A549 treated with CpdA at 1 μM for 4 hours (cell line): ENCODE data around the gene RGL2. TPM values are rescaled to one million over a fixed set of nuclear protein-coding genes. Genes with fewer than 3 reads are reported as not detected.

Source experiments
- total RNA-seq: library from RNA; stranded (reverse); fragments of 200-300 nt; extraction: Qiagen RNA extraction; gene quantifications from 5 replicates; pipeline ENCODE4 v1.2.3, GENCODE V29; 2022; ENCODE audit warnings: low read depth

Gene RGL2, protein sequence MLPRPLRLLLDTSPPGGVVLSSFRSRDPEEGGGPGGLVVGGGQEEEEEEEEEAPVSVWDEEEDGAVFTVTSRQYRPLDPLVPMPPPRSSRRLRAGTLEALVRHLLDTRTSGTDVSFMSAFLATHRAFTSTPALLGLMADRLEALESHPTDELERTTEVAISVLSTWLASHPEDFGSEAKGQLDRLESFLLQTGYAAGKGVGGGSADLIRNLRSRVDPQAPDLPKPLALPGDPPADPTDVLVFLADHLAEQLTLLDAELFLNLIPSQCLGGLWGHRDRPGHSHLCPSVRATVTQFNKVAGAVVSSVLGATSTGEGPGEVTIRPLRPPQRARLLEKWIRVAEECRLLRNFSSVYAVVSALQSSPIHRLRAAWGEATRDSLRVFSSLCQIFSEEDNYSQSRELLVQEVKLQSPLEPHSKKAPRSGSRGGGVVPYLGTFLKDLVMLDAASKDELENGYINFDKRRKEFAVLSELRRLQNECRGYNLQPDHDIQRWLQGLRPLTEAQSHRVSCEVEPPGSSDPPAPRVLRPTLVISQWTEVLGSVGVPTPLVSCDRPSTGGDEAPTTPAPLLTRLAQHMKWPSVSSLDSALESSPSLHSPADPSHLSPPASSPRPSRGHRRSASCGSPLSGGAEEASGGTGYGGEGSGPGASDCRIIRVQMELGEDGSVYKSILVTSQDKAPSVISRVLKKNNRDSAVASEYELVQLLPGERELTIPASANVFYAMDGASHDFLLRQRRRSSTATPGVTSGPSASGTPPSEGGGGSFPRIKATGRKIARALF
- 12.4 to 15.7 TPM (median 13.9 TPM) in 5 replicates for total RNA-seq

DNA sequence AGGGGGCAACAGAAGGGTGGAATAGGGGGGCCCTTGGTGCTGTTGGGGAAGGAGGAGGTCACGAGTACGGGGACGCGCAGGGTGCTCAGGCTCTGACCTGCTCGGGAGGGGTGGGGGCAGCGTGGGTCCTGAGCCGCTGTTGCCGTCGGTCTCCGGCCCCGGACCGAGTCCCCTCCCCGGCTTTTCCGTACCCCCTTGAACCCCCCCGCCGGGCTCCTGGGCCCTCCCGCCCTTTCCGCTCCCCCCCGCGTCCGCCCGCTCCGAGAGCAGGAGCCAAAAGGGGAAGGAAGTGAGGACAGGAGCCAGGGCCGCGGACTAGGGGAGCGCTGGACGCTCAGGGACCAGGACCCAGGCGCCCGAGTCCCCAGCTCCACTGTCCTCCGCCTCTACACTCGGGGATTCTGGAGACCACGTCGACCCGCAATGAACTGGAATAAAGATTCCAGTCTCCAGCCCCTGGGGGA lies at the start of gene RGL2:
Gene RGL2 (minus strand): TSS at position 170 of the 464 bp plus-strand sequence. CDS start 332 bp downstream, outside the sequence.

DNA sequence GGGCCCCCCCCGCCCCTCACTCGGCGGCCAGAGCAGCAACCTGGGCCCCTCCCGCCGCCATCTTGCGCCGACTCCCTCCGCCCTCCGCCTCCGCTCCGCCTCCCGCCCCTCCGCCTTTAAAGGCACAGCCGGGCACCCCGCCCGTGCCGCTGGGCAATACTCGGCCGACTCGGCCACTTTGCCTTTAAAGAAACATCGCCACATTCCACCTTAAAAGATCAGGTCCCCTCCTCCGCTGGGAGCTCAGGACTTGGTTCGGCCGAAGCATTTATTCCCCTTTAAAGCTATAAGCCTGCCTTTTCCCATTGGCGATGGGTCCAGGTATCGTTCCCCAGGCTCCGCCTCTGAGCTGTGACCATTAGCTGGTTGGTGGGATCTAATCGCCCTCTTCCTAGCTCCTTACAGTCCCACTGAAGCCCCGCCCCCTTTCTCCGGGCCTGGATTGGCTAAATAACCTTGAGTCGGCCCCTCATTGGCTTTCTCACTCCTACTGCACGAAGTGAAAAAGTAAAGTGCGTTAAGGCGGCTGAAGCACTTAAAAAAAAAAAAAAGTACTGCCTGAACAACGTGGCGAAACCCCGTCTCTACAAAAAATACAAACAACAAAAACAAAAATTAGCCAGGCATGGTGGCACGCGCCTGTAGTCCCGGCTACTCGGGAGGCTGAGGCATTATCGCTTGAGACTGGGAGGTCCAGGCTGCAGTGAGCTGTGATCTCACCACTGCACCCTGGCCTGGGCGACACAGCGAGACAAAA lies 19.1 kb upstream of the RGL2 start, which contains the start of gene ZBTB22:
Gene ZBTB22 (minus strand): TSS at position 76 of the 757 bp plus-strand sequence. CDS start 828 bp downstream, outside the sequence.

DNA sequence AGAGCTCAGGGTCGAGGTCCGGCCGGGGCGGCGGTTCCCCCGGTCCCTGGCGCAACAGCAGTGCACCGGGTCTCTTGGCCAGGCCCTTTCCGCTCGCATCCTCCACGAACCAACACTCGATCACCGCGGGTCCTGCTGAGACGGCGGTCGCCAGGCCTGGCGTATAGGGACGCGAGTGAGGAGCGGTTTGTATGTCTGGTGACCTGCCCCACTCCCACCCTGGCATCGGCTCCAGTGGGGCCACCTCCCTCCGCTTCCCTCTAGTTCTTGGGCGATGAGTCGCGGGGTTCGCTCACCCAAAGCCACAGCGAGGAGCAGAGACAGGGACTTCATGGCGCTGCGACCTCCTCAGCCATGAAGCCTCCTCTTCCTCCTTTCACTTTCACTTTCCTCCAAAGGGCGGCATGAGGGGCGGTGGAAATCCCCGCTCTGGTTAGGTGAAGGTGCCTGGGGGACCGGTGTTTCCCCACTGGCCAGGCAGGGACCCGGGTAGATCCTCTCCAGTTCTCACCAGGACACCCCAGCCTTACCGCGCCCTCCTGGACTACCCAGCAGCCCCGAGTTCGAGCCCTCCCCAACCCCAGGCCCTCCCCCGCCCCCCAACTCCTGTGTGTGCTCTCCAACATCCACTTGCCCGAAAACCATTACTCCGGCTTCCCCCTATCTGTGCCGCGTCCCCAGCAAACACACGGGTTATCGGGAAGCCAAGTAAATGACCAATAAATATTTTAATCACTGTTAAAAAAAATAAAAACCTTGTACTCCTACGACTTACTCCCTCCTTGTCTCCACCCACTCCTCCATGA lies 15.2 kb upstream of the RGL2 start, which contains the start of gene TAPBP:
Gene TAPBP (minus strand): TSS at position 370 of the 806 bp plus-strand sequence. CDS start 37 bp downstream, at position 333.

DNA sequence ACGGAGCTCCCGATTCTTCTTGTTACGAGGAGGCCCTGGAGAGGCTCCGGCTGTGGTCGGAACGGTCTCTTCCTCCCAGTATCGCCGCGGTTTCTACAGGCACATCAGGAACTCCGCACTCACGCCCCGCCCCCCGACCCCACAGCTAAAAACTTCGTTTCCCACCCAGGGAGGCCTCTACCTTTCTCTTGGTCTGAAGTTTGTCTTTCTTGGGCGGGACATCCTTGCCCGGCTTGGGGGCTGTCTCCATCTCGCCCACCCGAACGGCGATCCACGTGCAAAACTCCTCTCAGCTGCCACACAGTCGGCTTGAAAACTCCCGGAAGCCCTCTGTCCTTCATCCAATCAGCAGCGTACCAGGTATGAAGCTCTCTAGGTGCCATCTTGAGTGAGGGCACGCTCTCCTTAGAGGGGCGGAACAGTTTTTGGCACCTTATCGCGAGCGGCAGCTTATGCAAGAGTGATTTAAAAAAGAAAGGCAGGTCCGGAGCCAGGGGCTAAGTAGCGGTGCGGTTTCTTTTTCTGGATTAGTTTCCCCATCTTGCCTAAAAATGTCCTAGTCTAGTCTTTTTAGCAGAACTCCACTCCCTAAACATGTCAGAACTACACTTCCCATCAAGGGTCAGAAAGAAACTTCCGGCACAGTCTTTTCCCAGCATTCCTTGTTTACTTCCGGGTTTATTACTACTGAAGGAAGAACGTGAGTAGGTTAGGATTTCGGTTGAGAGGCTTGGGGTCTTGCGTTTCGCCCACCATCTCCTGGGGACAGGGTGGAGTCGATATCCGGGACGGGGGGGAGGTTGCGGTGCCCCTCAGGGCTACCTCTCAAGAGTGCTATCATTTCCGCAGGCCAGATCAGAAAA lies 9.6 kb downstream of the RGL2 start, which contains the start of the genes PFDN6 and WDR46:
Gene PFDN6 (plus strand): TSS at position 681 of the 863 bp plus-strand sequence. CDS start 256 bp downstream, outside the sequence.
Gene WDR46 (minus strand): TSS at position 319 of the 863 bp plus-strand sequence. CDS start 69 bp downstream, at position 250.

DNA sequence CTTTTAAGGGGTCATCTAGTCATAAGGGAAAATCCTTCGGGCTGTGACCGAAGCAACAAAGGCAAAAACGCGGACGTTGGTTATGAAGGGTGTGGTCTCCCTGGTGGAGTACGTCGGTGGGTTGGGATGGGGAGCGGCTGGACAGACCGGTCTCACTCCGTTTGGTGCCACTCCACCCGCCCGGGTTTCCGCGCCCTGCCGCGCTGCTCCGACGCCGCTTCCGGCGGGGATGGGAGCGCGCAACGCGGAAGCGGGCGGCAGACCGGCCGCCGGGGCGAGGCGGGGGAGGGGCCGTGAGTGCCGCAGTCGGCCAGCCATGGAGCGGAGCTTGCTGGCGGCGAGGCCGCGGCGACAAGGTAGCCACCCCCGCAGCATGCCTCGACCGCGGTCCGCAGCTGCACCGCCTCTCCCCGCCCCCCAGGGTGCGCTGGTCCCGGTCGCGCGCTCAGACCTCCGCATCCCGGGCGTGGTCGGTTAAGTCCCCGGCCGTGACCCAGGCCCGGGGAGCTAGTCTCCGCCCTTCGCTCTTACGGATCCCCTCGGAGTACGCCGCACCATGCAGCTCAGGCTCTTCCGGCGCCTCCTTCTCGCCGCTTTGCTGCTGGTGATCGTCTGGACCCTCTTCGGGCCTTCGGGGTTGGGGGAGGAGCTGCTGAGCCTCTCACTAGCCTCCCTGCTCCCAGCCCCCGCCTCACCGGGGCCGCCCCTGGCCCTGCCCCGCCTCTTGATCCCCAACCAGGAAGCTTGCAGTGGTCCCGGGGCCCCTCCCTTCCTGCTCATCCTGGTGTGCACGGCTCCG lies 21.7 kb downstream of the RGL2 start, which contains the start of gene B3GALT4:
Gene B3GALT4 (plus strand): TSS at position 260 of the 799 bp plus-strand sequence. CDS start 297 bp downstream, at position 557.

DNA sequence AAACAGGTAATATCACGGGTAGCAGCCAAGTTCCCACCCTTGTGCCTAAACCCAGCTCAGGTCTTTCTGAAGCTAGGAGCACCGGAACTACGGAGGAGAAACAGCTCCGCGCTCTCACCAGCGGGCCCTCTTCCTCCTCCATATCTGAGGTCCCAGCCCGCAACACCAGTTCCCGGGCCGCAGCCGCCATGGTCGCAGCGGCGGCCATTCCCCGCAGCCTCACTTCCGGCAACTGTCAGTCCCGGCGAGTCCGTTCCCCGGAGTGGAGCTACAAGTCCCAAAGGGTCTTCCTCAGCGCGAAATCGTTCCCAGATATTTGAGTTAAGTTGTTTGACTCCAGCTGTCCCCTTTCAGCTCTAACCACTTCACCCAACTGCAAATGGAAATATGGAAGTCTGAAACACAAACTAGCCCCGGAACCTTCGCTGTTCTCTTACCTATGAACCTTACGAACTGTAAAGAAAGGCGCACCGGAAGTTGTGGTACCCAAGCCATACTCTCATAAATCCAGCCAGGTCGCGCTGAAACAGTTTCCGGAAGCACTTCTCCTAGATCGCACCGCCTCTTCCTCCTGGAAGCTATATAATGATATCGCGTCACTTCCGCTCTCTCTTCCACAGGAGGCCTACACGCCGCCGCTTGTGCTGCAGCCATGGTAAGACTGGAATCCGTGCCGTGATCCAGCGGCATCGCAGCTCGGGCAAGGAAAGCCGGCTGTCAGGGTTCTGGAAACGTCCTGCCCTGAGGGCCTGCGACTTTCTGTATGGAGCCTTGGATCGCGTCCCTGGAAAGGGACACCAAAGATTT lies 27.1 kb downstream of the RGL2 start, which contains the start of the genes RPS18 and VPS52:
Gene RPS18 (plus strand): TSS at position 608 of the 807 bp plus-strand sequence. CDS start 45 bp downstream, at position 653.
Gene VPS52 (minus strand): TSS at position 409 of the 807 bp plus-strand sequence. CDS start 201 bp downstream, at position 208.

Other genes with a start within 250 kb of the RGL2 start
- not detected in 5 replicates for gene HLA-DPA1, start 225.3 kb downstream of the RGL2 start, total RNA-seq
- gene HLA-DPB1, start 223.0 kb downstream of the RGL2 start, total RNA-seq: not detected in 5 replicates
- 0.76 to 1.2 TPM (median 0.82 TPM) in 5 replicates for gene COL11A2, start 106.5 kb downstream of the RGL2 start, total RNA-seq
- gene RXRB, start 98.3 kb downstream of the RGL2 start, total RNA-seq: 17.7 to 24.3 TPM (median 22.1 TPM) in 5 replicates
- gene SLC39A7, start 98.1 kb downstream of the RGL2 start, total RNA-seq: 115 to 124 TPM (median 121 TPM) in 5 replicates
- gene HSD17B8, start 94.3 kb downstream of the RGL2 start, total RNA-seq: 13.2 to 15.8 TPM (median 14.3 TPM) in 5 replicates
- 18.0 to 27.4 TPM (median 24.9 TPM) in 5 replicates for gene RING1, start 90.4 kb downstream of the RGL2 start, total RNA-seq
- 14.6 to 18.9 TPM (median 17.0 TPM) in 5 replicates for gene VPS52, start 27.1 kb downstream of the RGL2 start, total RNA-seq
- 2,487 to 2,796 TPM (median 2,684 TPM) in 5 replicates for gene RPS18, start 26.9 kb downstream of the RGL2 start, total RNA-seq
- gene B3GALT4, start 21.8 kb downstream of the RGL2 start, total RNA-seq: 0.38 to 0.72 TPM (median 0.55 TPM) in 5 replicates
- gene WDR46, start 9.7 kb downstream of the RGL2 start, total RNA-seq: 54.6 to 65.6 TPM (median 56.1 TPM) in 5 replicates
- gene PFDN6, start 9.3 kb downstream of the RGL2 start, total RNA-seq: 103 to 126 TPM (median 110 TPM) in 5 replicates
- 36.9 to 47.0 TPM (median 40.6 TPM) in 5 replicates for gene TAPBP, start 15.1 kb upstream of the RGL2 start, total RNA-seq
- gene ZBTB22, start 18.8 kb upstream of the RGL2 start, total RNA-seq: 2.5 to 4.2 TPM (median 3.8 TPM) in 5 replicates
- gene DAXX, start 24.0 kb upstream of the RGL2 start, total RNA-seq: 36.0 to 45.0 TPM (median 38.2 TPM) in 5 replicates
- 40.9 to 46.6 TPM (median 43.1 TPM) in 5 replicates for gene KIFC1, start 92.9 kb upstream of the RGL2 start, total RNA-seq
- 14.1 to 20.9 TPM (median 18.6 TPM) in 5 replicates for gene PHF1, start 112.1 kb upstream of the RGL2 start, total RNA-seq
- 172 to 231 TPM (median 211 TPM) in 5 replicates for gene CUTA, start 119.2 kb upstream of the RGL2 start, total RNA-seq
- gene SYNGAP1, start 121.1 kb upstream of the RGL2 start, total RNA-seq: 3.9 to 6.9 TPM (median 4.9 TPM) in 5 replicates
- gene ZBTB9, start 155.6 kb upstream of the RGL2 start, total RNA-seq: 11.6 to 12.5 TPM (median 11.7 TPM) in 5 replicates